Ascending aorta (tissue), 2 donors: ENCODE measurements around the gene NEK7. TPM values are rescaled to one million over a fixed set of nuclear protein-coding genes. Genes with fewer than 3 reads are reported as not detected.
"Not testable (repeated sequence)": the region's sequence is repeated elsewhere in the genome, so short reads cannot be mapped to it uniquely, and the experiment has no call there.

Source experiments
- DNase-seq, 2 donors: peaks; one replicate each; pipeline ENCODE4 v3.0.0-alpha.2; 2019; ENCODE audit warnings: low spot score in 2 of 2
- H3K27ac ChIP-seq, 2 donors: fragments of 200-600 bp; sonication (generic); one replicate each; pipeline ENCODE4 v1.5.1; 2016 to 2017; ENCODE audit warnings: mild to moderate bottlenecking in 1 of 2
- H3K27me3 ChIP-seq: fragments of 200-600 bp; sonication (generic); one replicate; pipeline ENCODE4 v1.5.1; 2017
- H3K36me3 ChIP-seq, 2 donors: fragments of 200-600 bp; sonication (generic); one replicate each; pipeline ENCODE4 v1.5.1; 2016
- H3K4me1 ChIP-seq, 2 donors: fragments of 200-600 bp; sonication (generic); one replicate each; pipeline ENCODE4 v1.5.1; 2016 to 2017; ENCODE audit warnings: mild to moderate bottlenecking in 1 of 2
- H3K4me3 ChIP-seq, 2 donors: fragments of 200-600 bp; sonication (generic); one replicate each; pipeline ENCODE4 v1.5.1; 2016 to 2017; ENCODE audit warnings: mild to moderate bottlenecking in 1 of 2
- H3K9me3 ChIP-seq, 2 donors: fragments of 200-600 bp; sonication (generic); one replicate each; pipeline ENCODE4 v1.5.1; 2016
- intact Hi-C: fragments of 100-400 bp; cut with DNase I; formaldehyde crosslinking; loops from one replicate; pipeline ENCODE4 v1.15.1; 2023
- total RNA-seq: library from RNA; depleted of rRNA; stranded (reverse); fragments of >200 nt; gene quantifications from one replicate; pipeline ENCODE4 v1.1.0, GENCODE V29; 2016
- TF ChIP-seq, protein P1 (sequence below), 3 experiments: fragments of 200-600 bp in 2 of 3; fragments of 450-650 bp in 1 of 3; sonication (generic) in 2 of 3; IDR thresholded peaks; one replicate each; pipeline ENCODE4 v1.5.1; 2016 to 2019; ENCODE audit warnings: antibody characterized with exemption in 3 of 3, mild to moderate bottlenecking in 1 of 3, moderate library complexity in 1 of 3

Gene NEK7
- total RNA-seq, 1 donor from 2014 or later = 43.6 TPM

DNA sequence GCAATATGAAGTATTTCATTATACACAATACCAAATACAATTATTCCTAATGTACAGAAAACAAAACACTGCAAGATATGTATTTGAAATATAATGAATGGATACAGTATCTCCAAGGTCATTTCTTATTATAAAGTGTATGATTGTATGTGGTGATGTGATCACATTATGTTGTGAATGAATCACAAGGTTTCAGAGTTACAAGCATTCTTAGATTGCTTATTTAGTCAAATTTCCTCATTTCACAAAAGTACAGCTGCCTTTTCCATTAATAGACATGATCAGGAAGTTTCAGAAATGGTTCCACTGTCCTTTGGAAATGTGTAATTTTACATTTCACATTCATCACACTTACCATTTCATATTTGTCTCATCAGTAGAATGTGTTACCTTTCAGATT, 28.3 kb upstream of the NEK7 start:
- TF ChIP-seq, protein P1, sequence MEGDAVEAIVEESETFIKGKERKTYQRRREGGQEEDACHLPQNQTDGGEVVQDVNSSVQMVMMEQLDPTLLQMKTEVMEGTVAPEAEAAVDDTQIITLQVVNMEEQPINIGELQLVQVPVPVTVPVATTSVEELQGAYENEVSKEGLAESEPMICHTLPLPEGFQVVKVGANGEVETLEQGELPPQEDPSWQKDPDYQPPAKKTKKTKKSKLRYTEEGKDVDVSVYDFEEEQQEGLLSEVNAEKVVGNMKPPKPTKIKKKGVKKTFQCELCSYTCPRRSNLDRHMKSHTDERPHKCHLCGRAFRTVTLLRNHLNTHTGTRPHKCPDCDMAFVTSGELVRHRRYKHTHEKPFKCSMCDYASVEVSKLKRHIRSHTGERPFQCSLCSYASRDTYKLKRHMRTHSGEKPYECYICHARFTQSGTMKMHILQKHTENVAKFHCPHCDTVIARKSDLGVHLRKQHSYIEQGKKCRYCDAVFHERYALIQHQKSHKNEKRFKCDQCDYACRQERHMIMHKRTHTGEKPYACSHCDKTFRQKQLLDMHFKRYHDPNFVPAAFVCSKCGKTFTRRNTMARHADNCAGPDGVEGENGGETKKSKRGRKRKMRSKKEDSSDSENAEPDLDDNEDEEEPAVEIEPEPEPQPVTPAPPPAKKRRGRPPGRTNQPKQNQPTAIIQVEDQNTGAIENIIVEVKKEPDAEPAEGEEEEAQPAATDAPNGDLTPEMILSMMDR (IDR thresholded peaks at IDR 0.05) = no peak
- Histone ChIP-seq H3K36me3 (no peaks in the 10 kb centered on the region), H3K27ac (no peak overlapping the region), H3K27me3 (no peaks in the 10 kb centered on the region), H3K9me3 (no peaks in the 10 kb centered on the region), H3K4me1 (peaks cover 0 to 6% of the 10 kb centered on the region in 2 donors), H3K4me3 (no peak overlapping the region)
- DNase-seq = no peak
- intact Hi-C loops = no loop called here

- DNase-seq, H3K27me3 ChIP-seq, H3K9me3 ChIP-seq, intact Hi-C loops, H3K4me1 ChIP-seq, H3K27ac ChIP-seq, H3K36me3 ChIP-seq, H3K4me3 ChIP-seq: not testable (repeated sequence)
These were observed 26.7 kb upstream of the NEK7 start for GRCh38 chr1:198130053-198130452.

DNA sequence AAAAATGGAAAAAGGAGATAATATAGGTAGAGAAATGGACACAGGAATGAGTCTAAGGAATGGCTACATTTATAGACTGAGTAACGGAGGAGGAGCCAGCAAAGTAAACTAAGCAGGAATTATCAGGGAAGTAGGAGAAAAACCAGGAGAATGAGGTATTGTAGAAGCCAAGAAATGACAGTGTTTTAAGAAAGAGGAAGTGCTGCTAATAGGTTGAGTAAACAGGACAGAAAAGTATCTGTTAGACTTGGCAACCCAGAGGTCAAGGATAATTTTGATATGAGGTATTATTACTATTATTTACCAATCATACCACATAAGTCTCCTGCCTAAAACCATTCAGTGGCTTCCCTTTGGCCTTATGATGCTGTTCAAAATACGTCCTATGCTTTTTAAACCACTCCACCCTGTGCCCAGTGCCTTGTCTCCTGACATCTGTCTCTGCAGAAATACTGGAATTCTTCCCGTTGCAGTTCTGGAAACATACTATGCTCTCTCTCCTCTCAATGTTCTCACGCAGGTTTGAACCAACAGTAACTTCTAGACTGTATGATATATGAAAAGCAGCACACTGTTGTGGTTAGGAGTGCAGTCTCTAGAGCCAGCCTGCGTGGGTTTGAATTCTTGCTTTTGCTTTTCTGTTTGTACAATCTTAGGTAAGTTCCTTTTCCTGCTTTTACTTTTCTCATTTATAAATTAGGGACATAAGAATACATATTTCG, 24.6 kb upstream of the NEK7 start:
- H3K9me3 ChIP-seq = no peaks in the 10 kb centered on the region
- H3K27ac ChIP-seq = no peak overlapping the region
- DNase-seq = no peak
- no peaks in the 10 kb centered on the region for H3K4me1 ChIP-seq
- intact Hi-C loops = no loop called here
- H3K36me3 ChIP-seq = no peaks in the 10 kb centered on the region
- TF ChIP-seq, protein P1 (IDR thresholded peaks at IDR 0.05) = no peak
- no peaks in the 10 kb centered on the region for H3K27me3 ChIP-seq
- H3K4me3 ChIP-seq = no peak overlapping the region

GRCh38 chr1:198134252-198134651, 22.5 kb upstream of the NEK7 start:
- TF ChIP-seq, protein P1 (IDR thresholded peaks at IDR 0.05) = no peak
- H3K27me3 ChIP-seq = no peaks in the 10 kb centered on the region

GRCh38 chr1:198135366-198135765, 21.4 kb upstream of the NEK7 start:
- H3K36me3 ChIP-seq = no peaks in the 10 kb centered on the region
- H3K4me1 ChIP-seq = no peaks in the 10 kb centered on the region
- DNase-seq = no peak
- intact Hi-C loops = no loop called here
- H3K27me3 ChIP-seq = no peaks in the 10 kb centered on the region
- no peaks in the 10 kb centered on the region for H3K9me3 ChIP-seq
- no peak overlapping the region for H3K4me3 ChIP-seq
- TF ChIP-seq, protein P1 (IDR thresholded peaks at IDR 0.05) = no peak
- H3K27ac ChIP-seq = no peak overlapping the region

More at GRCh38 chr1:198134252-198134651, 22.5 kb upstream of the NEK7 start:
- DNase-seq = no peak
- H3K36me3 ChIP-seq = no peaks in the 10 kb centered on the region
- H3K9me3 ChIP-seq = no peaks in the 10 kb centered on the region
- H3K4me3 ChIP-seq = no peak overlapping the region
- no peaks in the 10 kb centered on the region for H3K4me1 ChIP-seq
- intact Hi-C loops = no loop called here
- no peak overlapping the region for H3K27ac ChIP-seq

DNA sequence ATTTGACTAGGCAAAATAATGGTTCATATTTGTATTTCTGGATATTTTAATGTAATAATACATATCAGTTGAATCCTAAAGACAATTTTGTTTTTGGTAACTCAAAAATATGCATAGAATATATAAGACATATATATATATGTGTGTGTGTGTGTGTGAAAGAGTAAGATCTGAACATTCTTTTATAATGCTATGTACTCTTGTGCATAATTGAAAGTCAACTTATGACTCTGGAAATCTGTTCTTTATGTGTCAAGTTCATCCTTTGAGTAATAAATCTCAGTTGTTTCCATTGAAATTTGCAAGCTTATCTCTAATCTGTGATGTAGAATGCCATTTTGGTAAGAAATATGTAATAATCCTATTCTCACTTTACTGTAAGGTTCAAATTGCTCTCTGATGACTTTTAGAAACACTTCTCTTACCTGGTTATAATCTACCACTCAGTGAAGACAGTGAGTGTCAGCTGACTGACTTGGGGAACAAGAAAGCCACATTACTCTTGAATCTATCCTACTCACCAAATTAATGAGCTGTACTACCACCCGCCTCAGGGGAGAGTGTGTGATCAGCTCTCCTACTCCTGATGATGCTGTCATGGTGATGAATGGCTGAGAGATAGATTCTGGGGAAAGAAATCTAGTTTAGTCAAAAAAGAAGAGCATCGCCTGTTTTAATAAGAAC, 15.0 kb upstream of the NEK7 start:
- Histone ChIP-seq H3K27me3 (no peaks in the 10 kb centered on the region), H3K36me3 (no peaks in the 10 kb centered on the region), H3K4me3 (no peak overlapping the region), H3K9me3 (no peaks in the 10 kb centered on the region), H3K4me1 (no peaks in the 10 kb centered on the region), H3K27ac (no peak overlapping the region)
- intact Hi-C loops = no loop called here
- TF ChIP-seq, protein P1 (IDR thresholded peaks at IDR 0.05) = no peak
- DNase-seq = no peak
